IMR-90 (cell line): Measurements from ENCODE around the gene CYP2B6.

Experiments
- MXI1 ChIP-seq: IDR thresholded peaks from 2 replicates; pipeline ENCODE4 v1.6.1; 2012; ENCODE audit warnings: low read depth, mild to moderate bottlenecking, low read length, moderate library complexity, borderline replicate concordance
- POLR2A ChIP-seq: IDR thresholded peaks from 2 replicates; pipeline ENCODE4 v1.6.1; 2012; ENCODE audit warnings: mild to moderate bottlenecking, low read depth, low read length
- RFX5 ChIP-seq: IDR thresholded peaks from 2 replicates; pipeline ENCODE4 v1.8.0; 2012; ENCODE audit warnings: low read depth, mild to moderate bottlenecking, low read length, moderate library complexity
- TF ChIP-seq, protein P1 (sequence below): conservative IDR thresholded peaks from 2 replicates; pipeline ENCODE4 v1.5.1; 2012; ENCODE audit warnings: mild to moderate bottlenecking, low read depth, low read length, improper control_type of control experiment
- TF ChIP-seq, protein P2 (sequence below): fragments of 150-350 bp; IDR thresholded peaks from 2 replicates; pipeline ENCODE4 v1.6.1; 2017; ENCODE audit warnings: mild to moderate bottlenecking, antibody characterized with exemption, low read length, low read depth

DNA sequence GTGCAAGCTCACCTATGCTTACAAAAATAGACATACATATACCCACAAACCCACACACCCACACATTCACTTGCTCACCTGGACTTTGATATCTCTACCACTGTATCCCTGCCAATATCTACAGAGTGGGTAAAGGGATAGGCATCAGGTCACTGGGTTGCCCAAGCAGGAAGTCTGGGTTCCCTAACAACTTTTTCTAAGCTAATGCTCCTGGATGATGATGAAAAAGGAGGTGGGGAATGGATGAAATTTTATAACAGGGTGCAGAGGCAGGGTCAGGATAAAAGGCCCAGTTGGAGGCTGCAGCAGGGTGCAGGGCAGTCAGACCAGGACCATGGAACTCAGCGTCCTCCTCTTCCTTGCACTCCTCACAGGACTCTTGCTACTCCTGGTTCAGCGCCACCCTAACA, at the start of gene CYP2B6:
- TF ChIP-seq, protein P1, sequence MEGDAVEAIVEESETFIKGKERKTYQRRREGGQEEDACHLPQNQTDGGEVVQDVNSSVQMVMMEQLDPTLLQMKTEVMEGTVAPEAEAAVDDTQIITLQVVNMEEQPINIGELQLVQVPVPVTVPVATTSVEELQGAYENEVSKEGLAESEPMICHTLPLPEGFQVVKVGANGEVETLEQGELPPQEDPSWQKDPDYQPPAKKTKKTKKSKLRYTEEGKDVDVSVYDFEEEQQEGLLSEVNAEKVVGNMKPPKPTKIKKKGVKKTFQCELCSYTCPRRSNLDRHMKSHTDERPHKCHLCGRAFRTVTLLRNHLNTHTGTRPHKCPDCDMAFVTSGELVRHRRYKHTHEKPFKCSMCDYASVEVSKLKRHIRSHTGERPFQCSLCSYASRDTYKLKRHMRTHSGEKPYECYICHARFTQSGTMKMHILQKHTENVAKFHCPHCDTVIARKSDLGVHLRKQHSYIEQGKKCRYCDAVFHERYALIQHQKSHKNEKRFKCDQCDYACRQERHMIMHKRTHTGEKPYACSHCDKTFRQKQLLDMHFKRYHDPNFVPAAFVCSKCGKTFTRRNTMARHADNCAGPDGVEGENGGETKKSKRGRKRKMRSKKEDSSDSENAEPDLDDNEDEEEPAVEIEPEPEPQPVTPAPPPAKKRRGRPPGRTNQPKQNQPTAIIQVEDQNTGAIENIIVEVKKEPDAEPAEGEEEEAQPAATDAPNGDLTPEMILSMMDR = no peak
- TF ChIP-seq MXI1 (no peak), POLR2A (no peak), RFX5 (no peak)
- TF ChIP-seq, protein P2, sequence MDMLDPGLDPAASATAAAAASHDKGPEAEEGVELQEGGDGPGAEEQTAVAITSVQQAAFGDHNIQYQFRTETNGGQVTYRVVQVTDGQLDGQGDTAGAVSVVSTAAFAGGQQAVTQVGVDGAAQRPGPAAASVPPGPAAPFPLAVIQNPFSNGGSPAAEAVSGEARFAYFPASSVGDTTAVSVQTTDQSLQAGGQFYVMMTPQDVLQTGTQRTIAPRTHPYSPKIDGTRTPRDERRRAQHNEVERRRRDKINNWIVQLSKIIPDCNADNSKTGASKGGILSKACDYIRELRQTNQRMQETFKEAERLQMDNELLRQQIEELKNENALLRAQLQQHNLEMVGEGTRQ = no peak
